Muscle layer of duodenum (tissue), 2 donors: ENCODE measurements around the gene PHACTR3.
"Not testable (repeated sequence)": the region's sequence is repeated elsewhere in the genome, so short reads cannot be mapped to it uniquely, and the experiment has no call there.

ENCODE experiments used
- H3K27ac ChIP-seq: one replicate; pipeline ENCODE4 v1.7.0; 2013; ENCODE audit warnings: mild to moderate bottlenecking, low read length
- H3K27me3 ChIP-seq: one replicate; pipeline ENCODE4 v1.7.0; 2013; ENCODE audit warnings: low read depth, mild to moderate bottlenecking, control low read depth, low read length
- H3K36me3 ChIP-seq, 2 donors: one replicate each; pipeline ENCODE4 v1.7.0; 2013; ENCODE audit warnings: low read length in 2 of 2, control low read depth in 1 of 2, mild to moderate bottlenecking in 1 of 2; ENCODE audit not compliant: insufficient read depth in 2 of 2, control insufficient read depth in 1 of 2
- H3K4me1 ChIP-seq, 2 donors: one replicate each; pipeline ENCODE4 v1.7.0; 2013; ENCODE audit warnings: low read length in 2 of 2, mild to moderate bottlenecking in 2 of 2, control low read depth in 1 of 2, moderate library complexity in 1 of 2; ENCODE audit not compliant: insufficient read depth in 2 of 2, control insufficient read depth in 1 of 2
- H3K4me3 ChIP-seq, 2 donors: one replicate each; pipeline ENCODE4 v1.7.0; 2013; ENCODE audit warnings: low read length in 2 of 2, low read depth in 1 of 2, mild to moderate bottlenecking in 1 of 2
- H3K9me3 ChIP-seq, 2 donors: one replicate each; pipeline ENCODE4 v1.7.0; 2013; ENCODE audit warnings: low read length in 2 of 2, control low read depth in 1 of 2, mild to moderate bottlenecking in 1 of 2; ENCODE audit not compliant: control insufficient read depth in 1 of 2
- donor health status: healthy.

The PHACTR3 gene

GRCh38 chr20:59613861-59614260 is 9.5 kb downstream of the PHACTR3 start:
- no peaks in the 10 kb centered on the region for H3K9me3 ChIP-seq
- H3K4me3 ChIP-seq = no peak overlapping the region
- H3K4me1 ChIP-seq = no peaks in the 10 kb centered on the region
- H3K36me3 ChIP-seq = no peaks in the 10 kb centered on the region
- H3K27me3 ChIP-seq = peaks cover under 1% of the 10 kb centered on the region
- no peak overlapping the region for H3K27ac ChIP-seq

- H3K27ac ChIP-seq = no peak overlapping the region
- H3K4me1 ChIP-seq = no peaks in the 10 kb centered on the region
- no peaks in the 10 kb centered on the region for H3K9me3 ChIP-seq
- no peak overlapping the region for H3K4me3 ChIP-seq
- no peaks in the 10 kb centered on the region for H3K27me3 ChIP-seq
- H3K36me3 ChIP-seq = no peaks in the 10 kb centered on the region
Observed at GRCh38 chr20:59614714-59615113, 10.4 kb downstream of the PHACTR3 start.

GRCh38 chr20:59616306-59616705 is 12.0 kb downstream of the PHACTR3 start:
- Histone ChIP-seq H3K9me3 (no peaks in the 10 kb centered on the region), H3K36me3 (no peaks in the 10 kb centered on the region), H3K27ac (no peak overlapping the region), H3K27me3 (no peaks in the 10 kb centered on the region), H3K4me3 (no peak overlapping the region), H3K4me1 (no peaks in the 10 kb centered on the region)

- Histone ChIP-seq H3K4me1 (no peaks in the 10 kb centered on the region), H3K27me3 (no peaks in the 10 kb centered on the region), H3K27ac (no peak overlapping the region), H3K4me3 (no peak overlapping the region), H3K36me3 (no peaks in the 10 kb centered on the region), H3K9me3 (no peaks in the 10 kb centered on the region)
Observed at GRCh38 chr20:59617221-59617620, 12.9 kb downstream of the PHACTR3 start.

- H3K27ac ChIP-seq = no peak overlapping the region
- H3K4me1 ChIP-seq = no peaks in the 10 kb centered on the region
- no peaks in the 10 kb centered on the region for H3K36me3 ChIP-seq
- H3K4me3 ChIP-seq = no peak overlapping the region
- H3K9me3 ChIP-seq = no peaks in the 10 kb centered on the region
- H3K27me3 ChIP-seq = no peaks in the 10 kb centered on the region
Observed at GRCh38 chr20:59618131-59618530, 13.8 kb downstream of the PHACTR3 start.

- not testable (repeated sequence) for H3K27ac ChIP-seq, H3K9me3 ChIP-seq, H3K4me3 ChIP-seq, H3K27me3 ChIP-seq, H3K36me3 ChIP-seq, H3K4me1 ChIP-seq
Observed at GRCh38 chr20:59618585-59618984, 14.2 kb downstream of the PHACTR3 start.

GRCh38 chr20:59620860-59621505 is 16.6 kb downstream of the PHACTR3 start:
- Histone ChIP-seq H3K9me3 (no peaks in the 10 kb centered on the region), H3K27ac (no peak overlapping the region), H3K27me3 (no peaks in the 10 kb centered on the region), H3K4me1 (no peaks in the 10 kb centered on the region), H3K4me3 (no peak overlapping the region), H3K36me3 (no peaks in the 10 kb centered on the region)

- no peaks in the 10 kb centered on the region for H3K4me1 ChIP-seq
Observed at GRCh38 chr20:59622496-59622895, 18.2 kb downstream of the PHACTR3 start.

GRCh38 chr20:59623133-59623532 is 18.8 kb downstream of the PHACTR3 start:
- peaks cover 0 to 8% of the 10 kb centered on the region in 2 donors for H3K9me3 ChIP-seq
- no peaks in the 10 kb centered on the region for H3K4me1 ChIP-seq
- no peaks in the 10 kb centered on the region for H3K36me3 ChIP-seq
- H3K27me3 ChIP-seq = no peaks in the 10 kb centered on the region
- no peak overlapping the region for H3K4me3 ChIP-seq
- no peak overlapping the region for H3K27ac ChIP-seq

More at GRCh38 chr20:59622496-59622895, 18.2 kb downstream of the PHACTR3 start:
- Histone ChIP-seq H3K4me3 (no peak overlapping the region), H3K27me3 (no peaks in the 10 kb centered on the region), H3K9me3 (peaks cover 0 to 8% of the 10 kb centered on the region in 2 donors), H3K36me3 (no peaks in the 10 kb centered on the region), H3K27ac (no peak overlapping the region)

GRCh38 chr20:59623583-59623982 is 19.2 kb downstream of the PHACTR3 start:
- Histone ChIP-seq H3K4me1 (no peaks in the 10 kb centered on the region), H3K4me3 (no peak overlapping the region), H3K36me3 (no peaks in the 10 kb centered on the region), H3K9me3 (peaks cover 0 to 8% of the 10 kb centered on the region in 2 donors), H3K27ac (no peak overlapping the region), H3K27me3 (no peaks in the 10 kb centered on the region)

- H3K9me3 ChIP-seq = peaks cover 0 to 8% of the 10 kb centered on the region in 2 donors
- no peak overlapping the region for H3K27ac ChIP-seq
- H3K4me3 ChIP-seq = no peak overlapping the region
- no peaks in the 10 kb centered on the region for H3K27me3 ChIP-seq
- H3K36me3 ChIP-seq = no peaks in the 10 kb centered on the region
- H3K4me1 ChIP-seq = no peaks in the 10 kb centered on the region
Observed at GRCh38 chr20:59624401-59624800, 20.1 kb downstream of the PHACTR3 start.
